Panc1 (cell line): ENCODE measurements around the gene SPECC1.

Experiments
- POLR2AphosphoS5 ChIP-seq: IDR thresholded peaks from 2 replicates; pipeline ENCODE4 v1.6.1; 2012; ENCODE audit warnings: mild to moderate bottlenecking, low read depth, low read length, moderate library complexity
- TF ChIP-seq, protein P1 (sequence below): fragments of 450-650 bp; IDR thresholded peaks from 2 replicates; pipeline ENCODE4 v1.5.1; 2017; ENCODE audit warnings: mild to moderate bottlenecking

DNA sequence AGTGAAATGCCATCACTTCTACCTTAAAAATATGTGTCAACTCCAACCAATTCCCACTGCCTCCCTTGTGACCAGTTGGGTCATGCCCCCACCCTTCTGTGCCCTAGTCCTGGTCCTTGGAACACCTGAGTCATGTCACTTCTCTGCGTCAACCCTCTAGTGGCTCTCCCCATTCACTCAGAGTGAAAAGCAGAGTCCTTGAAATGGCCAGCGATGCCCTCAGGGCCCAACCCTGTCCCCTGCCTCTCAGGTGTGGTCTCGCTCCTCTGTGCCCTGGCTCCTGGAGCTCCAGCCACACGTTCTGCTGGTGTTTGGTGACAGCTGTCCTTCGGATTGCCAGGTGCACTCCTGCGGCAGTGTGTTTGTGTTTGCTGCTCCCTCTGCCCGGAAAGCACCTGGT is 89.2 kb downstream of the SPECC1 start:
- TF ChIP-seq, protein P1, sequence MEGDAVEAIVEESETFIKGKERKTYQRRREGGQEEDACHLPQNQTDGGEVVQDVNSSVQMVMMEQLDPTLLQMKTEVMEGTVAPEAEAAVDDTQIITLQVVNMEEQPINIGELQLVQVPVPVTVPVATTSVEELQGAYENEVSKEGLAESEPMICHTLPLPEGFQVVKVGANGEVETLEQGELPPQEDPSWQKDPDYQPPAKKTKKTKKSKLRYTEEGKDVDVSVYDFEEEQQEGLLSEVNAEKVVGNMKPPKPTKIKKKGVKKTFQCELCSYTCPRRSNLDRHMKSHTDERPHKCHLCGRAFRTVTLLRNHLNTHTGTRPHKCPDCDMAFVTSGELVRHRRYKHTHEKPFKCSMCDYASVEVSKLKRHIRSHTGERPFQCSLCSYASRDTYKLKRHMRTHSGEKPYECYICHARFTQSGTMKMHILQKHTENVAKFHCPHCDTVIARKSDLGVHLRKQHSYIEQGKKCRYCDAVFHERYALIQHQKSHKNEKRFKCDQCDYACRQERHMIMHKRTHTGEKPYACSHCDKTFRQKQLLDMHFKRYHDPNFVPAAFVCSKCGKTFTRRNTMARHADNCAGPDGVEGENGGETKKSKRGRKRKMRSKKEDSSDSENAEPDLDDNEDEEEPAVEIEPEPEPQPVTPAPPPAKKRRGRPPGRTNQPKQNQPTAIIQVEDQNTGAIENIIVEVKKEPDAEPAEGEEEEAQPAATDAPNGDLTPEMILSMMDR = no peak
- TF ChIP-seq POLR2AphosphoS5 = no peak
